GM21737 (cell line): Measurements from ENCODE around the gene LPAR5.

Experiments
- ATAC-seq: cut with Tn5 transposase; IDR thresholded peaks from one replicate; pipeline ENCODE4 v1.9.1; 2021; ENCODE audit warnings: mild to moderate bottlenecking, moderate library complexity; ENCODE audit not compliant: unreplicated experiment

LPAR5 gene

GRCh38 chr12:6635856-6636531 lies at the start of gene LPAR5:
LPAR5 (minus strand) TSS chr12:6635959; CDS start chr12:6621248, 14,711 bp downstream.
- peak; percentile 37 for ATAC-seq

GRCh38 chr12:6684609-6685008 lies 48.9 kb upstream of the LPAR5 start:
- no peak for ATAC-seq

DNA sequence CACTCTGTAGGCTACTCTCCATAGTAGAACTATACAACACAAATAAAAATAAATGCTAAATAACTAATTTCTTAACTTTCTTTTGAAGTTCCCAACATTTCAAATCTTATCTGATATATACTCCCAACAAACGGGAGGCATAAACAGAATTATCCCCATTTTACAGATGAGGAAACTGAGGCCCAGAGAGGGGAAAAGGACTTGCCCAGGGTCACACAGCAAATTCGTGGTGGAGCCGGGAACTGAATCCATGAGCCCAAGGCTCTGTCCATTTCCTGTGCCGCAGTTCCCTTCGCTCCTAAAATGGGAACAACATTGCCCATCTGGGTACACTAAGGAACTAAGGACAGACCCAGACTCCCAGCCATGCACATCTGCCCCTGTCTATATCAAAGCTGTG lies 41.2 kb upstream of the LPAR5 start:
- no peak for ATAC-seq

GRCh38 chr12:6672143-6672542 lies 36.4 kb upstream of the LPAR5 start:
- no peak for ATAC-seq

GRCh38 chr12:6667559-6668210 lies 31.9 kb upstream of the LPAR5 start:
- no peak for ATAC-seq

DNA sequence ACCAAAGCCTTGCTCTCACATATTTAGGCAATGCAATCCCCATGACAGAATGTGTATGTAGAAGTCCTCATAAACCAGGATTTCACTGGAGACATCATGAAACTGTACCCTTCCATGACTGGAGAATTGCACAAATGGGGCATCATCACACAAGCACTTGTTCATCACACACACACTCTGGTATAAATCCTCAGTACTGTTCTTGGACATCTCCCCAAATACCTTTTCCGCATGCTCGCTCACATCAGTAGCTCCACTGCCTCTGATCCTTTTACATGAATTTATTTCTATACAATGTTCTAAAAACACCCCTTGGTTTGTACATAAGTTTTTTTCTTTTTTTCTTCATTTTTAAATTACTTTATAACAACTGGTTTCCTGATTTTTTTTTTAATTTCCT lies 30.5 kb upstream of the LPAR5 start:
- ATAC-seq: no peak

GRCh38 chr12:6664902-6665301 lies 29.1 kb upstream of the LPAR5 start:
- no peak for ATAC-seq

DNA sequence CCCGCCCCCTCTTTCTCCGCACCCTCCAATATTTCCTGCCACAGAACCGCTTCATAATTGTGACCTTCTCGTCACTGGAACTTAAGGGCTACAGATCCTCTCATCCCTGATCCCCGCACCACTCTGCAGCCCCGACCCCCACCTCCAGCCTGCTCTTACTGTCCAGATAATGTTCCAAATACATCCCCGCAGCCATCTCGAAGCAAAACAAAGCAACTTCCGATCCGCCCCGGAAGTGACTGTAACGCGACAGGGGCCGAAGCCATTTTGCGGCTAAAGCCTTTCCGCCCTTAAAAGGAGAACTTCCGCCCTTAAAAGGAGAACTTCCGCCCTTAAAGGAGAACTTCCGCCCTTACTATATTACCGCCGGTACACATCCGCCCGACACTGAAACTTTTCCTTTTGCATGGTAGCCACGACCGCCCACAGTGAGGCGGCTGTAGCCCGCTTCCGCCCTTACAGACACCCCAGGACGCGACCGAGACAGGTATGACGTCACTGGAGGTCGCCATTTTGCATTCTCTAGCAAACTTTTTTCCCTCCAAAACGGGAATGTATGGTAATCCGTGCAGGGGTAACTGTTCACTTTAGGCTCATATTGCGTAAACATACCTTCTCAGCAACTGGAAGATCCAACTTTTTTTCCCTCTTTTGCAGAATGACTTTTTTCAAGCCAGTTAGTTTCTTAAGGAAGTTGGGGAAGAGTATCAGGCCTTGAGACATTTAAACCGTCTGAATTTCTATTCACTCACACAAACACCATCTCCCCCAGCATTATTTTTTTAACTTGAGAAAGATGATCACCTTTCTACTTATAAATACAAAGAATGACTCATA lies 27.4 kb upstream of the LPAR5 start, which contains the start of gene ING4:
Gene ING4 (minus strand): TSS at position 214 of the 837 bp plus-strand sequence. CDS start 18 bp downstream, at position 196.
- peak; percentile 93 for ATAC-seq

DNA sequence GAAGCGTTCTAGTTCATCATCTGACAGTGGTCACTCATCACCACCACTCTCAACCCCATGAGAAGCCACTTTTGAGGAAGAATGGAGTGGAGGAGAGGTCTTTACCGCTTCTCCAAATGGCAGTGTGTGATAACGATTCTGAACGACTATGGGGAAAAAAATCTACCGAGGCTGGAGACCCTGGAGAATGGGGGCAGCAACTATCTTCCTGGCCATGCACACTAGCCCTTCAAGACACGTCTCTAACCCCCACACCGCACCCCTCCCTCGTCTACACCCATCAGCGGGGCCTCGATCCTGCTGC lies 26.8 kb upstream of the LPAR5 start:
- ATAC-seq: peak; percentile 26

GRCh38 chr12:6653987-6654386 lies 18.2 kb upstream of the LPAR5 start:
- no peak for ATAC-seq

DNA sequence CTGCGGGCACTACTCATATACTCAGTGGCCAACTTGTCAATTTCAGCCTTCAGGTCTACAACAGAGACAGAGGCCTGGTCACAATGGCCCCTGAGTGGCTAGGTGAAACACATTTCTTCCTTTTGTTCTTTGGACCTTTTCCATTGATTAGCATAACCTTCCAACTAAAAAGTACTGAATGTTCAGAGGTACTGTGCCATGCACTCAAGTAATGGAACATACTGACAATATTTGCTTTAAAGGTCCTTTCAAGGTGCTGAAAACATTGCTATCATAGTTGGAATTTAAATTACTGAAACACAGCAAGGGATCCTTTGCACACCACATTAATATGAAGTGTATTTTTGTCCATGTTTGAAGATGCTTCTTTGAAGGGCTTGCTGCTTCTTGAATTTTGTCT lies 17.6 kb upstream of the LPAR5 start:
- no peak for ATAC-seq

DNA sequence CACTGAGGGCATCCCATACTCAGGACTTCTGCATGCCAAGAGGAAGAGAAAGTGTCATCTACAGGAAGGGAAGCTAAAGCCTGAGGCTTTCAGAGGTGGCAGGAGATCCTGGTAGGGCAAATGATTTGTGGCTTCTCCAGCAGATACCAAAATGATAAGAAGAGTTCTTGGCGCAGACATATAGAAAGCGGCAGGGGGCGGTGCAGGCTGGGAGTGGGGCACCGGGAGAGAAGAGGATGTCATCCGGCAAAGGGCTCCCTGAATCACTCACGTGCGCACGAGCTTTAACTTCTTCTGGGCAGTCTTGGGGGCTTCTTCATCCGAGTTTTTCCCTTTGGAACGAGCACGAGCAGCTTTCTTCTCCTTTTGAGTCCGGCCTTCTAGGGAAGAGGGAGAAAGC lies 16.6 kb upstream of the LPAR5 start:
- no peak for ATAC-seq

DNA sequence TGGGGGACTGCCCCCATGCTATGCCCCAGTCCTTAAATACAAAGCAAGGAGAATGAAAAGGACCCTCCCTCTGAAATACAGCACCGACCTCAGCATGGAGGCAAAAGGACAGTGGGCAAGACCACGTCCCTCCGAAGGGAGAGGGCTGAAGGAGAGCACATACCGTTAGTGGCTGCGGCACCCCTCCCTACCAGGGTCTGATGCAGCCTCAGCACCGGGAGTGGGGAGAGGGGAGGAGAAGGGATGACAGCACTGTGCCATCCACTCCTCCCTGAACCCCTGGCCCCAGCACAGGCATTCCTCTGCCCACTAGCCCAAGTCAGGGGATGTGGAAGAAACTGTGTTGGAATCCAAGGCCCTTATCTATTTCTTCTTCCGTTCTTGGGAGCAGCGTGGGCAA lies 15.1 kb upstream of the LPAR5 start:
- ATAC-seq: no peak

GRCh38 chr12:6647083-6647604 lies 11.4 kb upstream of the LPAR5 start, which contains the start of gene ACRBP:
ACRBP (minus strand) TSS chr12:6647432; CDS start chr12:6647366, 66 bp downstream.
- ATAC-seq: no peak

GRCh38 chr12:6646276-6647082 lies 10.7 kb upstream of the LPAR5 start:
- no peak for ATAC-seq

DNA sequence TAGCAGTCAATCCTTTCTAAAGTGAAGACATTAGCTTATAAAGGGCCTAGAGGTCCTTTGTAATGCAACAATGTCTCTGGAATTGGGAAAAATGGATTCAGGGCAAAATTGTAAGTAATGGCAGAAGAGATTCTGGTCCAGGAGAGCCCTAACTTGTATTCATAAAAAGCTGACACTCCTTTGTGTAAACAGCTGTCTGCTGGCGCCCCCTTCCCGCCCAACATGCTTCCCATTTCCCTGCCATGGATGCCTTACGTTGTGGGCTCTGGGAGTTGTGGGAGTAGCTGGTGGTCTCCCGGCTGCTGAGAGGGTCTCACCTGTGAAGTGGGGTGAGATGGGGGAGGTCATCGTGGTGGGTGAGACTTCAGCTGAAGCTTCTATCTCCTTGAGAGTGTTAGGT lies 9.1 kb upstream of the LPAR5 start:
- ATAC-seq: no peak

DNA sequence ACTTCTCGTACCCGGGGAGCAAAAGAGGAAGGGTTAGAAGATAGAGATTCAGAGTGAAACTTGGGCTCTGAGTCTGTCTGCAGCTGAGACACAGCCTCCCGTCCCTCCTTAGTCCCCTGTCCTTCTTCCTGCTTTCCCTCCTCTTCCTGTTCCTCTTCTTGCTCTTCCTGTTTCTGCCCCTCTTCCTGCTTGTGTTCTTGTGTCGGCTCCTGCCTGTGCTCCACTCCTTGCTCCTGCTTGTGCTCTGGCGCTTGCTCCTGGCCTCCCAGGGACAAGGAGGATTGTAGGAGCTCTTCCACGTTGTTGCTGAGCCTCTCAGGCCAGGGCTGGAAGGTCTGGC lies 8.5 kb upstream of the LPAR5 start:
- ATAC-seq: no peak

GRCh38 chr12:6643569-6644256 lies 8.0 kb upstream of the LPAR5 start:
- ATAC-seq: no peak

DNA sequence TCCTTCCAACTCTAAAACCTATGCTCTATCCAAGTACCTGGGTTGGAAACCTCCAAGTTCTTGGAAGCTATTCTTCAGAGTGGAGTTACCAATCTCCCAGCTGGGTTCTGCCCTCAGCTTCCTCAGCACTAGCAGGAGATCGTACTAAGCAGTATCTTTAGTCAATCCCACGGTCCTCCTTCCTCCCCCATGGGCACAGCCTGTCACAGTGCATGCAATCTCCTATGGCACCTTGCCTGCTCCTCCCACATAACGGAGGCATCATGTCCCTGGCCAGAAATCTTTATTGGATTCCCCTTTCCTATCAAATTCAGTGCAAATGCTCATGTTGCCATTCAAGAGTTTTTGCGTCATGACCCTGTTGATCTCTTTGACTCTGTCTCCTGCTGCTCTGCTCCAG lies 5.4 kb upstream of the LPAR5 start:
- no peak for ATAC-seq

DNA sequence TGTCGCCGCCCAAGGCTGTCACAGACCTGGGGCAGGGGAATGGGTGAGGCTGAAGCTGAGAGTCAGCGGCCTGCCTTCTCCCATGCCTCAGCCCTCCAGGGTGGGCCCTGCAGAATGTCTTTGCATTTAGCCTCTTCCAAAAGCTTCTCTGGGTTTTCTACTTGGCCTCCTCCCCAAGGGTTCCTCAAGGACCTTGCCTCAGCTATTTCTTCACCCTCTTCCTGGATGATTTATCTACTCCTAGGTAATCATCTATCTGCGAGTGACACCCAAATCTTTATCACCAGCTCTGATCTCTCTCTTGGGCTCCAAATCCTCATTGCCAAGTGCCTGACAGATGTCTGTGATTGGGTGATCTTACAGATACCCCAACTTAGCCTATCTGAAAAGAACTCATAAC lies 4.7 kb upstream of the LPAR5 start:
- no peak for ATAC-seq
